Spleen (tissue), 11 donors: ENCODE results near the gene AZU1. TPM values are rescaled to one million over a fixed set of nuclear protein-coding genes. Genes with fewer than 3 reads are reported as not detected.

Experiments used
- DNase-seq: peaks from one replicate; pipeline ENCODE4 v3.0.0-alpha.2; 2020
- H3K27ac ChIP-seq, 8 donors: fragments of 200-600 bp; sonication (generic) in 7 of 8; 1 replicate in 4 of 8; 2 replicates in 4 of 8; pipeline versions ENCODE4 v1.5.0 to v1.8.0; 2016 to 2021; ENCODE audit warnings: inconsistent platforms in 4 of 8, mild to moderate bottlenecking in 4 of 8, moderate library complexity in 1 of 8
- H3K27me3 ChIP-seq, 7 donors: fragments of 200-600 bp; sonication (generic) in 6 of 7; replicated peaks in 1 of 7; 1 replicate in 4 of 7; 2 replicates in 3 of 7; pipeline versions ENCODE4 v1.5.0 to v1.8.0; 2016 to 2021; ENCODE audit warnings: inconsistent platforms in 3 of 7, mild to moderate bottlenecking in 1 of 7
- H3K36me3 ChIP-seq, 6 donors: fragments of 200-600 bp; sonication (generic) in 5 of 6; 1 replicate in 4 of 6; 2 replicates in 2 of 6; pipeline versions ENCODE4 v1.5.0 to v1.8.0; 2016 to 2021; ENCODE audit warnings: inconsistent platforms in 2 of 6
- H3K4me1 ChIP-seq, 6 donors: fragments of 200-600 bp; sonication (generic) in 5 of 6; 1 replicate in 3 of 6; 2 replicates in 3 of 6; pipeline versions ENCODE4 v1.5.0 to v1.8.0; 2016 to 2021; ENCODE audit warnings: inconsistent platforms in 3 of 6
- H3K4me3 ChIP-seq, 8 donors: fragments of 200-600 bp; sonication (generic) in 7 of 8; 1 replicate in 4 of 8; 2 replicates in 4 of 8; pipeline versions ENCODE4 v1.5.0 to v1.8.0; 2016 to 2021; ENCODE audit warnings: inconsistent platforms in 4 of 8, mild to moderate bottlenecking in 4 of 8, moderate library complexity in 2 of 8
- H3K9me3 ChIP-seq, 8 donors: fragments of 200-600 bp; sonication (generic) in 7 of 8; 1 replicate in 4 of 8; 2 replicates in 4 of 8; pipeline versions ENCODE4 v1.5.0 to v1.8.0; 2016 to 2021; ENCODE audit warnings: inconsistent platforms in 4 of 8
- POLR2A ChIP-seq, 3 donors: fragments of 450-650 bp; IDR thresholded peaks; one replicate each; pipeline ENCODE4 v1.5.1; 2017; ENCODE audit warnings: antibody characterized with exemption in 3 of 3, mild to moderate bottlenecking in 1 of 3
- POLR2AphosphoS5 ChIP-seq, 3 donors: sonication (generic); formaldehyde crosslinking; IDR thresholded peaks; one replicate each; pipeline ENCODE4 v1.5.1; 2017; ENCODE audit warnings: antibody characterized with exemption in 3 of 3
- WGBS, 5 donors: extraction: QIAGEN DNeasy Blood & Tissue Kit in 3 of 5; methylation state at CpG; one replicate each; pipeline versions ENCODE4 v1.1.5 to v1.1.7; 2013 to 2018; 5-methylcytosine and 5-hydroxymethylcytosine counted together
- intact Hi-C: fragments of 100-400 bp; cut with DNase I; formaldehyde crosslinking; loops from one replicate; pipeline ENCODE4 v1.15.0; 2023; ENCODE audit warnings: low total_unique reads
- polyA plus RNA-seq, 3 donors: library from polyadenylated mRNA; stranded (reverse); fragments of 200-250 nt; gene quantifications; one replicate each; pipeline ENCODE4 v1.2.1, GENCODE V29; 2013
- total RNA-seq, 7 donors: library from RNA; depleted of rRNA in 3 of 7; stranded (reverse); fragments of >200 nt in 3 of 7; fragmentation: NEBNext Ultra II Directional in 4 of 7; extraction: Animal tissue kit (Norgen Biotek cat#: 25700) in 4 of 7; gene quantifications; one replicate each; pipeline versions ENCODE4 v1.1.0 to v1.2.1, GENCODE V29; 2016 to 2021
- TF ChIP-seq, protein P1 (sequence below), 11 experiments: fragments of 200-600 bp in 7 of 11; fragments of 450-650 bp in 4 of 11; sonication (generic) in 4 of 11; IDR thresholded peaks in 8 of 11; conservative IDR thresholded peaks in 3 of 11; 1 replicate in 7 of 11; 2 replicates in 4 of 11; pipeline versions ENCODE4 v1.4.0 to v1.8.0; 2016 to 2021; ENCODE audit warnings: antibody characterized with exemption in 11 of 11, inconsistent platforms in 4 of 11, mild to moderate bottlenecking in 1 of 11
- donor health status: healthy with polysubstance abuse.
- donor health status: DM: no; HTN: no; CAD: no; lungs with moderate emphysema.
- donor health status: DM: no; HTN: no; CAD: no.
- donor health status: Bipolar disorder and iron deficiency.
- donor health status: healthy.
- donor health status: DM: no; HTN: no; CAD: no.
- donor health status: DM: yes; HTN: yes; CAD: no.

AZU1 gene
- total and polyA plus RNA-seq, 10 donors: 1.7 to 69.7 (median 7.2) TPM

DNA sequence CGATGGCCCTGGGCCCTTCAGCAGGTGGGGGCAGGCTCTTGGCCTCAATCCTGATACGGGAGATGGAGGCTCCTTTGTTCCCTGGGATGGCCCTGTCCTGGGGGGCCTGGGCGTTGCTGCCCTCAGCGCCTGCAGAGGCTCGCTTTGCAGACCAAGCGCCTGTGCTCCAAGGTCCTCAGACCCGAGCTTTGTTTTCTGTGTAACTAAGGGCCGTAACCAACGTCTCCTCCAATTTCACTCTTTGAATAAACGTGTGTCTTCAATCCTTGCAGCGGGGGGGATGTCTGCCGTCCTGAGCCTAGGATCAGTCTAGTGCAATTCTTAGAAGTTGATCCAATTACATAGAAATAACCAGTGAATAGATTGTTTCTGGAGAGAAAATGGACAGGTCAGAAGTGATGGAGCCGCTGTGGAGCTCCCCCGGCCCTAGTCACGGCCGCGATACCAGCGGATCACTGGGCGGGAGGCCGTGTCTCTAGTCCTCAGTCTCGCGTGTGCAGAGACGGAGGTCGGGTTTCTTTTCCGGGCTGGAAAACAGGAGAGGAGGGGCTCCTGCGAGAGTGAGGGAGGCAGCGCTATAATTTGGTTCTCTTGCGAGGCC lies 25.0 kb upstream of the AZU1 start:
- peak overlapping the region in 5 of 8 donors; percentile 63 to 100 (median 98) for H3K27ac ChIP-seq
- peaks cover 9 to 85% (median 50%) of the 10 kb centered on the region in 6 donors for H3K36me3 ChIP-seq
- WGBS, 5 donors: 57 to 77% (median 68%) methylated on average over 28 of the region's 28 CpGs
- H3K4me3 ChIP-seq: peak overlapping the region in 4 of 8 donors; percentile 1 to 99 (median 50)
- DNase-seq: no peak
- intact Hi-C loops: no loop called here
- TF ChIP-seq POLR2AphosphoS5 (IDR thresholded peaks at IDR 0.05) (no peak), POLR2A (IDR thresholded peaks at IDR 0.05) (no peak)
- TF ChIP-seq, protein P1, sequence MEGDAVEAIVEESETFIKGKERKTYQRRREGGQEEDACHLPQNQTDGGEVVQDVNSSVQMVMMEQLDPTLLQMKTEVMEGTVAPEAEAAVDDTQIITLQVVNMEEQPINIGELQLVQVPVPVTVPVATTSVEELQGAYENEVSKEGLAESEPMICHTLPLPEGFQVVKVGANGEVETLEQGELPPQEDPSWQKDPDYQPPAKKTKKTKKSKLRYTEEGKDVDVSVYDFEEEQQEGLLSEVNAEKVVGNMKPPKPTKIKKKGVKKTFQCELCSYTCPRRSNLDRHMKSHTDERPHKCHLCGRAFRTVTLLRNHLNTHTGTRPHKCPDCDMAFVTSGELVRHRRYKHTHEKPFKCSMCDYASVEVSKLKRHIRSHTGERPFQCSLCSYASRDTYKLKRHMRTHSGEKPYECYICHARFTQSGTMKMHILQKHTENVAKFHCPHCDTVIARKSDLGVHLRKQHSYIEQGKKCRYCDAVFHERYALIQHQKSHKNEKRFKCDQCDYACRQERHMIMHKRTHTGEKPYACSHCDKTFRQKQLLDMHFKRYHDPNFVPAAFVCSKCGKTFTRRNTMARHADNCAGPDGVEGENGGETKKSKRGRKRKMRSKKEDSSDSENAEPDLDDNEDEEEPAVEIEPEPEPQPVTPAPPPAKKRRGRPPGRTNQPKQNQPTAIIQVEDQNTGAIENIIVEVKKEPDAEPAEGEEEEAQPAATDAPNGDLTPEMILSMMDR (IDR thresholded peaks at IDR 0.05 in 8 of 11, conservative IDR thresholded peaks at IDR 0.05 in 3 of 11): no peak
- H3K27me3 ChIP-seq: no peaks in the 10 kb centered on the region
- no peaks in the 10 kb centered on the region for H3K9me3 ChIP-seq
- H3K4me1 ChIP-seq: peaks cover 49 to 96% (median 78%) of the 10 kb centered on the region in 6 donors

DNA sequence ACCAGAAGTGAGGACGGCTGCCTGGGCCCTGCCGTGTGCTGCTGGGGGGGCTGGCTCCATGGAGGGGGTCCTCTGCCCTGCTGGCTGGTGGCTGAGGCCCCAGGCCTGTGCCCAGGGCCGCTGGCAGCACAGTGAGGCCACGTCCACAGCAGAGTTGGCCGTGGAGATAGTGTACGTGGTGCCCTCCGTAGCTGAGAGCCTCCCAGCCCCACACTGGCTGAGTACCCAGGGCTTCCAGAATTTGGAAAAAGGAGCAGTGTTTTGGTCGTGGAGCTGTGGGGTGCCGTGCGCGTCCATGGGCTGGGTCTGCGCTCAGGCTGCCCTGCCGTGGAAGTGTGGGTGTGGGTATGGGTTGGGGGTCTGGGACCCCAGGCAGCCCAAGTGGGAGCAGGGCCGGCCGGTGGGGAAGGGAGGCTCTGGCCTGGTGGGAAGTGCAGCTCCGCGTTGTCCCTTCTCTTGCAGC lies 24.5 kb upstream of the AZU1 start:
- Histone ChIP-seq H3K4me1 (peaks cover 49 to 100% (median 79%) of the 10 kb centered on the region in 6 donors), H3K27ac (peak overlapping the region in 5 of 8 donors; percentile 40 to 100 (median 98)), H3K4me3 (peak overlapping the region in 2 of 8 donors; percentile 1 to 80), H3K27me3 (no peaks in the 10 kb centered on the region), H3K9me3 (no peaks in the 10 kb centered on the region), H3K36me3 (peaks cover 9 to 91% (median 55%) of the 10 kb centered on the region in 6 donors)
- intact Hi-C loops: no loop called here
- DNase-seq: no peak
- WGBS, 5 donors: 75 to 91% (median 81%) methylated on average over 8 to 17 of the region's 17 CpGs
- TF ChIP-seq POLR2AphosphoS5 (IDR thresholded peaks at IDR 0.05): peak in 1 of 3 donors; percentile 62
- TF ChIP-seq, protein P1 (IDR thresholded peaks at IDR 0.05 in 8 of 11, conservative IDR thresholded peaks at IDR 0.05 in 3 of 11): no peak

DNA sequence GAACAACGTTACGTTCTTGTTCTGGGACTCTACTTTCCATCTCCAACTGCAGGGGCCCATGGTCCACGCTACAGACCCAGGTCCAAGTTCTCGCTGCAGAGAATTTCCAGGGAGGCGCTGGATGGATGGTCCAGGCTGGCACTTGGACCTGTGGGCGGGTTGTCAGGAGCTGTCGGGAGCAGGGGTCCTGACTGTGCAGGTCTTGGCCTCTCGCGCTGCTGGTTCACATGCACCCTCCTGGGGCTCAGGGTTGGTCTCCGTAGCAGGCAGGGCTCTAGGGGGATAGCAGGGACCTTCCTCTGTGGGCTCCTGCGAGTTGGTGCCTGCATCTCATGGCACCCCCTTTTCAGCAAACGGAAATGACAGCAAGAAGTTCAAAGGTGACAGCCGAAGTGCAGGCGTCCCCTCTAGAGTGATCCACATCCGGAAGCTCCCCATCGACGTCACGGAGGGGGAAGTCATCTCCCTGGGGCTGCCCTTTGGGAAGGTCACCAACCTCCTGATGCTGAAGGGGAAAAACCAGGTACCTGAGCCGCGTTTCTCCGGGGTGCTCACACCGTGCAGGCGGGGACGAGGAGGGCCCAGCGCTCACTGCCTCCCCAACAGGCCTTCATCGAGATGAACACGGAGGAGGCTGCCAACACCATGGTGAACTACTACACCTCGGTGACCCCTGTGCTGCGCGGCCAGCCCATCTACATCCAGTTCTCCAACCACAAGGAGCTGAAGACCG lies 23.8 kb upstream of the AZU1 start:
- intact Hi-C loops: no loop called here
- TF ChIP-seq, protein P1 (IDR thresholded peaks at IDR 0.05 in 8 of 11, conservative IDR thresholded peaks at IDR 0.05 in 3 of 11): no peak
- TF ChIP-seq POLR2AphosphoS5 (IDR thresholded peaks at IDR 0.05): peak; percentile 18 to 68 (median 45)

More for the DNA sequence above, 23.8 kb upstream of the AZU1 start:
- 81 to 89% (median 87%) methylated on average over 22 to 31 of the region's 31 CpGs for whole genome bisulfite sequencing, 5 donors
- H3K36me3 ChIP-seq: peaks cover 9 to 98% (median 63%) of the 10 kb centered on the region in 6 donors
- H3K4me1 ChIP-seq: peaks cover 48 to 100% (median 72%) of the 10 kb centered on the region in 6 donors
- no peak for DNase-seq
- no peaks in the 10 kb centered on the region for H3K9me3 ChIP-seq
- peak overlapping the region in 1 of 8 donors; percentile 80 for H3K4me3 ChIP-seq
- peak overlapping the region in 4 of 8 donors; percentile 5 to 100 (median 70) for H3K27ac ChIP-seq
- H3K27me3 ChIP-seq: no peaks in the 10 kb centered on the region
